Smooth muscle cell (in vitro differentiated cells): Measurements from ENCODE around the gene LPAR6. TPM values are rescaled to one million over a fixed set of nuclear protein-coding genes. Genes with fewer than 3 reads are reported as not detected.

Source experiments
- DNase-seq: peaks from one replicate; lab custom pipeline; 2025; ENCODE audit not compliant: unreplicated experiment; lab: John Stamatoyannopoulos, UW
- H2AFZ ChIP-seq: fragments of 200-600 bp; sonication (generic); 2 replicates; pipeline ENCODE4 v1.6.0; 2016; ENCODE audit warnings: antibody characterized with exemption, low read depth, mild to moderate bottlenecking
- H3F3A ChIP-seq: fragments of 200-600 bp; sonication (generic); 2 replicates; pipeline ENCODE4 v1.6.0; 2017; ENCODE audit warnings: antibody characterized with exemption, low read depth
- H3K27ac ChIP-seq: fragments of 200-600 bp; sonication (generic); 2 replicates; pipeline ENCODE4 v1.5.1; 2016; ENCODE audit warnings: low read depth, mild to moderate bottlenecking
- H3K27me3 ChIP-seq: fragments of 200-600 bp; sonication (generic); 2 replicates; pipeline ENCODE4 v1.6.1; 2016; ENCODE audit warnings: low read depth, mild to moderate bottlenecking
- H3K36me3 ChIP-seq: fragments of 200-600 bp; sonication (generic); 2 replicates; pipeline ENCODE4 v1.5.1; 2016; ENCODE audit warnings: low read depth
- H3K4me1 ChIP-seq: fragments of 200-600 bp; sonication (generic); 2 replicates; pipeline ENCODE4 v1.5.1; 2016; ENCODE audit warnings: low read depth
- H3K4me2 ChIP-seq: fragments of 200-600 bp; sonication (generic); 2 replicates; pipeline ENCODE4 v1.6.0; 2016; ENCODE audit warnings: mild to moderate bottlenecking
- H3K4me3 ChIP-seq: fragments of 200-600 bp; sonication (generic); 2 replicates; pipeline ENCODE4 v1.5.1; 2016; ENCODE audit warnings: mild to moderate bottlenecking
- H3K79me2 ChIP-seq: fragments of 200-600 bp; sonication (generic); 2 replicates; pipeline ENCODE4 v1.6.0; 2016; ENCODE audit warnings: low read depth, mild to moderate bottlenecking
- H3K9ac ChIP-seq: fragments of 200-600 bp; sonication (generic); 2 replicates; pipeline ENCODE4 v1.6.0; 2016; ENCODE audit warnings: low read depth
- H3K9me3 ChIP-seq: fragments of 200-600 bp; sonication (generic); replicated peaks from 2 replicates; pipeline ENCODE4 v1.5.1; 2016; ENCODE audit warnings: low read depth
- H4K20me1 ChIP-seq: fragments of 200-600 bp; sonication (generic); 2 replicates; pipeline ENCODE4 v1.6.0; 2016; ENCODE audit warnings: low read depth
- CTCF ChIP-seq: fragments of 200-600 bp; sonication (generic); IDR thresholded peaks from 2 replicates; pipeline ENCODE4 v1.5.1; 2017; ENCODE audit warnings: borderline replicate concordance, mild to moderate bottlenecking, antibody characterized with exemption; ENCODE audit not compliant: insufficient read depth, poor library complexity, severe bottlenecking
- WGBS: methylation state at CpG from one replicate; pipeline ENCODE4 v1.1.7; 2016; ENCODE audit warnings: low lambda C conversion rate; 5-methylcytosine and 5-hydroxymethylcytosine counted together
- polyA plus RNA-seq: library from polyadenylated mRNA; unstranded; fragments of >200 nt; fragmentation: Nextera tagmentation; extraction: Ambion mirVana; gene quantifications from 2 replicates; pipeline ENCODE4 v1.2.1, GENCODE V29; 2016
- total RNA-seq: library from RNA; depleted of rRNA; stranded (reverse); fragments of >200 nt; gene quantifications from 2 replicates; pipeline ENCODE4 v1.2.3, GENCODE V29; 2014

LPAR6 gene
- total and polyA plus RNA-seq, 2 experiments from 2014 or later: 5.4 to 14.2 TPM

GRCh38 chr13:48446464-48446863, 33.6 kb upstream of the LPAR6 start:
- Histone ChIP-seq H3K36me3 (no peaks in the 10 kb centered on the region), H3F3A (no peaks in the 10 kb centered on the region), H3K27ac (no peak overlapping the region), H2AFZ (no peak overlapping the region), H3K79me2 (peaks cover 9% of the 10 kb centered on the region), H3K9me3 (peaks cover 16% of the 10 kb centered on the region), H4K20me1 (no peaks in the 10 kb centered on the region), H3K27me3 (no peaks in the 10 kb centered on the region), H3K4me1 (no peaks in the 10 kb centered on the region), H3K4me2 (peak overlapping the region; percentile 27), H3K4me3 (no peak overlapping the region), H3K9ac (no peak overlapping the region)
- no peak for DNase-seq
- TF ChIP-seq CTCF: no peak
- 98% methylated on average over 1 of the region's 1 CpG for WGBS

- Histone ChIP-seq H4K20me1 (no peaks in the 10 kb centered on the region), H3K9me3 (no peaks in the 10 kb centered on the region), H3K9ac (no peak overlapping the region), H3F3A (no peaks in the 10 kb centered on the region), H3K36me3 (no peaks in the 10 kb centered on the region), H3K4me3 (no peak overlapping the region), H3K27me3 (no peaks in the 10 kb centered on the region), H3K4me1 (no peaks in the 10 kb centered on the region), H2AFZ (no peak overlapping the region), H3K79me2 (no peaks in the 10 kb centered on the region), H3K4me2 (no peak overlapping the region), H3K27ac (no peak overlapping the region)
- DNase-seq: no peak
- TF ChIP-seq CTCF: no peak
- 97% methylated on average over 1 of the region's 1 CpG for WGBS
Observed at GRCh38 chr13:48443442-48444208, 30.7 kb upstream of the LPAR6 start.

- H3K79me2 ChIP-seq: no peaks in the 10 kb centered on the region
- H3K9me3 ChIP-seq: no peaks in the 10 kb centered on the region
- H3K4me1 ChIP-seq: peaks cover 3% of the 10 kb centered on the region
- H3F3A ChIP-seq: no peaks in the 10 kb centered on the region
- H3K36me3 ChIP-seq: no peaks in the 10 kb centered on the region
- H3K4me3 ChIP-seq: no peak overlapping the region
- H2AFZ ChIP-seq: no peak overlapping the region
- DNase-seq: no peak
- no peak for TF ChIP-seq CTCF
- no peaks in the 10 kb centered on the region for H3K27me3 ChIP-seq
- H3K4me2 ChIP-seq: no peak overlapping the region
- H3K27ac ChIP-seq: peak overlapping the region; percentile 39
- no peak overlapping the region for H3K9ac ChIP-seq
- 62% methylated on average over 3 of the region's 3 CpGs for WGBS
- no peaks in the 10 kb centered on the region for H4K20me1 ChIP-seq
Observed at GRCh38 chr13:48437371-48437770, 24.5 kb upstream of the LPAR6 start.
